Measurements from ENCODE around the gene RNF4.
"Not testable (repeated sequence)": the region's sequence is repeated elsewhere in the genome, so short reads cannot be mapped to it uniquely, and the experiment has no call there.

Gene RNF4

GRCh38 chr4:2459589-2460349 is 9.1 kb upstream of the RNF4 start:
- DNase-seq, result no peak

- no peak for DNase-seq
Observed at GRCh38 chr4:2461246-2461960, 7.5 kb upstream of the RNF4 start.

- DNase-seq, result peak; percentile 83
Observed at GRCh38 chr4:2462218-2462991, 6.5 kb upstream of the RNF4 start.

- no peak for DNase-seq
Observed at GRCh38 chr4:2462992-2463762, 5.7 kb upstream of the RNF4 start.

GRCh38 chr4:2465032-2465431 is 3.9 kb upstream of the RNF4 start:
- no peak for DNase-seq

- DNase-seq, result not testable (repeated sequence)
Observed at GRCh38 chr4:2465544-2465943, 3.4 kb upstream of the RNF4 start.

GRCh38 chr4:2469192-2469984 is 482 bp downstream of the RNF4 start:
- DNase-seq, result peak; percentile 52

GRCh38 chr4:2470791-2471190 is 1.9 kb downstream of the RNF4 start:
- DNase-seq, result no peak

GRCh38 chr4:2472187-2472586 is 3.3 kb downstream of the RNF4 start:
- DNase-seq, result no peak

GRCh38 chr4:2478229-2478628 is 9.3 kb downstream of the RNF4 start:
- no peak for DNase-seq

- DNase-seq, result no peak
Observed at GRCh38 chr4:2480649-2481048, 11.7 kb downstream of the RNF4 start.

- no peak for DNase-seq
Observed at GRCh38 chr4:2482192-2482591, 13.3 kb downstream of the RNF4 start.

GRCh38 chr4:2482693-2483092 is 13.8 kb downstream of the RNF4 start:
- DNase-seq, result no peak

- DNase-seq, result no peak
Observed at GRCh38 chr4:2483237-2483636, 14.3 kb downstream of the RNF4 start.

- no peak for DNase-seq
Observed at GRCh38 chr4:2484185-2484584, 15.3 kb downstream of the RNF4 start.

- peak; percentile 56 for DNase-seq
Observed at GRCh38 chr4:2484993-2485392, 16.1 kb downstream of the RNF4 start.

- DNase-seq, result no peak
Observed at GRCh38 chr4:2485956-2486355, 17.1 kb downstream of the RNF4 start.

GRCh38 chr4:2486981-2487380 is 18.1 kb downstream of the RNF4 start:
- no peak for DNase-seq

GRCh38 chr4:2487632-2488031 is 18.7 kb downstream of the RNF4 start:
- DNase-seq, result no peak

- no peak for DNase-seq
Observed at GRCh38 chr4:2489081-2489805, 20.3 kb downstream of the RNF4 start.

GRCh38 chr4:2489841-2490552 is 21.1 kb downstream of the RNF4 start:
- no peak for DNase-seq
